ENCODE data around the gene CMTM2. TPM values are rescaled to one million over a fixed set of nuclear protein-coding genes. Genes with fewer than 3 reads are reported as not detected.

CMTM2 gene
- total RNA-seq, 1 donor from 2014 or later = not detected

- no peak overlapping the region for H3K27ac ChIP-seq
- H3F3A ChIP-seq (ENCODE audit: low read depth) = peaks cover 4% of the 10 kb centered on the region
- no peak overlapping the region for H3K4me3 ChIP-seq
- H3K4me3 Mint-ChIP-seq = no peak overlapping the region
- H3K9ac ChIP-seq = no peak overlapping the region
- no peaks in the 10 kb centered on the region for H3K4me1 Mint-ChIP-seq
- H3K79me2 ChIP-seq (ENCODE audit: low read depth) = no peaks in the 10 kb centered on the region
- no peak for DNase-seq (ENCODE audit: low spot score)
- H3K4me2 ChIP-seq = no peak overlapping the region
- H3K4me1 ChIP-seq = no peaks in the 10 kb centered on the region
- peaks cover 3% of the 10 kb centered on the region for H3K27me3 Mint-ChIP-seq (ENCODE audit: insufficient read depth, low read depth)
- H3K9me3 Mint-ChIP-seq = no peaks in the 10 kb centered on the region
- H3K36me3 Mint-ChIP-seq = peaks cover 1% of the 10 kb centered on the region
- H4K20me1 ChIP-seq (ENCODE audit: low read depth) = no peaks in the 10 kb centered on the region
- H3K9me3 ChIP-seq (ENCODE audit: low read depth) = no peaks in the 10 kb centered on the region
- peaks cover 4% of the 10 kb centered on the region for H3K27me3 ChIP-seq
- no peaks in the 10 kb centered on the region for H3K36me3 ChIP-seq
- TF ChIP-seq CTCF (IDR thresholded peaks at IDR 0.05) = no peak
- TF ChIP-seq EZH2 (IDR thresholded peaks at IDR 0.05) = no peak
- TF ChIP-seq EZH2phosphoT487 (IDR thresholded peaks at IDR 0.05) = no peak
- H2AFZ ChIP-seq (replicated peaks) = no peak overlapping the region
- no peak overlapping the region for H3K27ac Mint-ChIP-seq
Measured at GRCh38 chr16:66572356-66572755, 6.9 kb upstream of the CMTM2 start.

- Mint-ChIP-seq H3K9me3 (no peaks in the 10 kb centered on the region), H3K4me1 (no peaks in the 10 kb centered on the region), H3K36me3 (no peaks in the 10 kb centered on the region), H3K27ac (no peak overlapping the region), H3K4me3 (no peak overlapping the region), H3K27me3 (ENCODE audit: insufficient read depth, low read depth) (peaks cover 11% of the 10 kb centered on the region)
- Histone ChIP-seq H3K4me2 (no peak overlapping the region), H3K27ac (no peak overlapping the region), H3K79me2 (ENCODE audit: low read depth) (no peaks in the 10 kb centered on the region), H3K4me3 (no peak overlapping the region), H3K4me1 (no peaks in the 10 kb centered on the region), H3K9me3 (ENCODE audit: low read depth) (no peaks in the 10 kb centered on the region), H3K36me3 (no peaks in the 10 kb centered on the region), H2AFZ (replicated peaks) (no peak overlapping the region), H3F3A (ENCODE audit: low read depth) (peaks cover 4% of the 10 kb centered on the region), H3K27me3 (peaks cover 21% of the 10 kb centered on the region), H4K20me1 (ENCODE audit: low read depth) (no peaks in the 10 kb centered on the region), H3K9ac (no peak overlapping the region)
- no peak for DNase-seq (ENCODE audit: low spot score)
- no peak for TF ChIP-seq EZH2phosphoT487 (IDR thresholded peaks at IDR 0.05)
- TF ChIP-seq CTCF (IDR thresholded peaks at IDR 0.05) = no peak
- no peak for TF ChIP-seq EZH2 (IDR thresholded peaks at IDR 0.05)
Measured at GRCh38 chr16:66574081-66574480, 5.2 kb upstream of the CMTM2 start.

GRCh38 chr16:66574531-66574930 is 4.7 kb upstream of the CMTM2 start:
- peaks cover under 1% of the 10 kb centered on the region for H3K4me1 Mint-ChIP-seq
- Histone ChIP-seq H3K27ac (no peak overlapping the region), H3K9ac (no peak overlapping the region), H2AFZ (replicated peaks) (no peak overlapping the region), H3K79me2 (ENCODE audit: low read depth) (no peaks in the 10 kb centered on the region), H3K4me2 (no peak overlapping the region), H3F3A (ENCODE audit: low read depth) (peaks cover 4% of the 10 kb centered on the region), H3K4me1 (no peaks in the 10 kb centered on the region), H3K4me3 (no peak overlapping the region), H3K36me3 (no peaks in the 10 kb centered on the region), H3K9me3 (ENCODE audit: low read depth) (no peaks in the 10 kb centered on the region), H3K27me3 (peaks cover 25% of the 10 kb centered on the region), H4K20me1 (ENCODE audit: low read depth) (no peaks in the 10 kb centered on the region)
- no peaks in the 10 kb centered on the region for H3K9me3 Mint-ChIP-seq
- H3K27me3 Mint-ChIP-seq (ENCODE audit: insufficient read depth, low read depth) = peaks cover 11% of the 10 kb centered on the region
- DNase-seq (ENCODE audit: low spot score) = no peak
- no peak overlapping the region for H3K27ac Mint-ChIP-seq
- no peaks in the 10 kb centered on the region for H3K36me3 Mint-ChIP-seq
- no peak for TF ChIP-seq EZH2phosphoT487 (IDR thresholded peaks at IDR 0.05)
- TF ChIP-seq EZH2 (IDR thresholded peaks at IDR 0.05) = no peak
- TF ChIP-seq CTCF (IDR thresholded peaks at IDR 0.05) = no peak
- no peak overlapping the region for H3K4me3 Mint-ChIP-seq

Data from neural progenitor cell (in vitro differentiated cells).